H7 (cell line): Measurements from ENCODE around the gene MPZL2. TPM values are rescaled to one million over a fixed set of nuclear protein-coding genes. Genes with fewer than 3 reads are reported as not detected.

Source experiments
- DNase-seq: peaks from one replicate; pipeline ENCODE4 v3.0.0; 2012
- H3K27me3 ChIP-seq: 2 replicates; pipeline ENCODE4 v1.6.0; 2011; ENCODE audit warnings: mild to moderate bottlenecking, low read length; ENCODE audit not compliant: control insufficient read depth, insufficient read depth
- H3K36me3 ChIP-seq: replicated peaks from 2 replicates; pipeline ENCODE4 v1.5.1; 2011; ENCODE audit warnings: low read length; ENCODE audit not compliant: control insufficient read depth, insufficient read depth
- H3K4me3 ChIP-seq: 2 replicates; pipeline ENCODE4 v1.5.1; 2011; ENCODE audit warnings: low read depth, mild to moderate bottlenecking, control low read depth, low read length, moderate library complexity; ENCODE audit not compliant: insufficient read depth
- total RNA-seq: library from RNA; depleted of rRNA; stranded (reverse); fragments of >200 nt; shearing (Covaris generic); gene quantifications from 2 replicates; pipeline ENCODE4 v1.2.3, GENCODE V29; 2014

The MPZL2 gene
- total RNA-seq, 1 experiment from 2014 or later: 0.38 TPM

DNA sequence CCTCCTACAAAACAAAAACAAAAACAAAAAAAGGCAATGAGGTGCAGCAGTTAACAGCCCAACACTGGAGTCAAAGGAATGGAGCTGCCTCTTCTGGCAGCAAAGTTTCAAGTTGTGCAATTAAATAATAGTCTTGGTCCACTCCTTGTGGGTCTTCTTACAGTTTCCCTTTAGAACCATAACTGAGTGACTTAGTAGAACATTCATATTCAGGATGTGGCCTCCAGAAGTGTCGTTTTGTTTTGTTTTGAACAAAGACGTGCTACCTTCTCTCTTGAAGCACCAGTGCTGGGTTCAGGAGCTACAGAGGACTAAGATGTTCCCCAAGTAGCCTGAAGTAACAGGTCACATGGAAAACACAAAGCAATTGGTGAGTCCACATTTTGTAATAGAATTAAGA is 37.3 kb downstream of the MPZL2 start:
- H3K36me3 ChIP-seq: no peaks in the 10 kb centered on the region
- DNase-seq: no peak
- H3K27me3 ChIP-seq: no peaks in the 10 kb centered on the region

DNA sequence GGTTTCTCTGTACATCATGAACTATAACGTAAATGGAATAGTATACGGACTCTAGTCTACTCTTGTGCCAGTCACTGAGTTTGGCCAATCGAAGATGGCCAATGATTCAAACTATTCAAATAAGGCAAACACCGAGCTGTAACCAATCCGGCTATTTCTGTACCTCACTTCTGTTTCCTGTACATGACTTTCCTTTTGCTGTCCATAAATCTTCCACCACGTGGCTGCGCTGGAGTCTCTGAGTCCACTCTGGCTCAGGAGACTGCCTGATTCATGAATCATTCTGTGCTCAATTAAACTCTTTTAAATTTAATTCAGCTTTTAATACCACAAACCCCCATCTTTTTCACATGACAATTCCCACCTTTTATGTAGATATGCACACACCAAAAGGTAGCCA is 37.8 kb downstream of the MPZL2 start:
- no peak overlapping the region for H3K4me3 ChIP-seq
- no peaks in the 10 kb centered on the region for H3K36me3 ChIP-seq
- no peak for DNase-seq
- H3K27me3 ChIP-seq: no peaks in the 10 kb centered on the region

More for the DNA sequence above, 37.3 kb downstream of the MPZL2 start:
- H3K4me3 ChIP-seq: no peak overlapping the region

DNA sequence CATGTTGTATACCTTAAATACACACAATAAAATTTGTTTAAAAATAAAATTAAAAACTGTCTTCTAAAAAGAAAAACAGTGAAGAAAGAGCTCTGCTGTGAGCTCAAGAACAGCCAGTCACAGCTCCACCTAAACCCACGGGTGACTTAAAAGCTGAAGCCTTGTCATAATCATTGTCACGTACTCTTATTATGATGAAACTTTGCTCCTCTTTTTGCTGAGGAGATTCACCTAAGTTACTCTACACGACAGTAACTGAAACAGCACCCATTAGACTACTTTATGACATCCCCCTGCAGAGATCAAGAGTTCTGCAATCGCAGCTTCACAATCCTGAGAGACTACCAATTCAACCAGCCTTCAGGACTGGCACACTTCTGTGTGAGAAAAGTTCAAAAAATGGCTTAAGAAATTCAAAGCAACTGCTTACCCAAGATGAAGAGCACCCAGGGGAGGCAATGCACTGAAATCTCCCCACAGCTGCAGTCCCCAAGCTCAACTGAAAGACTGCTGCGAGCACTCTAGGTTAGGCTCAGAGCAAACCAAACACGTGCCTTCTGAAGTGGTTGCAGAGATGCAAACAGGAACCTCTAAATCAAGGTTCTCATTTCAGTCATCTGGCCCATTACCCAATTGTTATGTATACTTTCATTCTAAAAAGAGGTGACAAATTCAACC is 39.4 kb downstream of the MPZL2 start, which contains the start of gene JAML:
TSS of gene JAML (minus strand) at position 501 of the 678 bp plus-strand sequence. CDS start 10,145 bp downstream, outside the sequence.
- no peak for DNase-seq
- no peak within 1 kb of the TSS for H3K4me3 ChIP-seq
- no peaks in the 10 kb centered on the region for H3K27me3 ChIP-seq
- H3K36me3 ChIP-seq: no peaks in the 10 kb centered on the region

DNA sequence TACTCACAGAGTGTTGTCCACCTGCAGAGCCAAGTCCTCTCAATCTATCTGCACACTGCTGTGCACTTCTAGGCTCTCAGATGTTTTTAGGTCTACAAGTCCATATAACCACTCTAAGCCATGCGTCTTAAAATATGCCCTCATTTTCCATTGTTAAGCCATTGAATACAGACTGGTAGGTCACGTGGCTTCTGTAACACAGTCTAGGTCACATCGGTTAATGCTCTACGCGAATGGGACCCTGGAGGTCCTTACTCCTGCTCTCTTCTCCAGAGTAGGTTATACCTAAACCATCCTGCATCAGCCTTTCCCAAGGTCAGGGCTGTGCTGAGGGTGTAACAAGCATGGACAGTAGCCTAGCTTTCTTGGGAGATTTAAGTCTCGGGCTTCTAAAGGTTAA is 40.1 kb downstream of the MPZL2 start:
- DNase-seq: no peak
- Histone ChIP-seq H3K36me3 (no peaks in the 10 kb centered on the region), H3K27me3 (no peaks in the 10 kb centered on the region), H3K4me3 (no peak overlapping the region)

DNA sequence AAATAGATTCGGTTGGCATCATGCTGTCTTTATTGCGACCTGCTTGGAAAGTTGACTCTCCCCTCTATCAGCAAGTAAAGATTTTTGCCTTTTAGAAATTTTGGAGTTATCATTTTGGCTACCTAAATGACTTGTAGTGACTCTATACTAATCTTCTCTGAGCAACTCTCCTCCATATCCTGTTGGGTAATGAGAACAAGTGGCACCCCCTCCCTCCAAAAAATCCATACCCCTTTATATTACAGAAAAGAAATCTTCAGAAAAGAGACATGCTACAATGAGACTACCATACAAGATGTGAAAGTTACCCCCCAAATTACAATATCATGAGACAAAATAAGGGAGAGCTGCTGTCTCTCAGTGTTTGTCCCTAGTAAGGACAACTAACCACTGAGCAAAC is 40.5 kb downstream of the MPZL2 start:
- Histone ChIP-seq H3K36me3 (no peaks in the 10 kb centered on the region), H3K4me3 (no peak overlapping the region), H3K27me3 (no peaks in the 10 kb centered on the region)
- no peak for DNase-seq

DNA sequence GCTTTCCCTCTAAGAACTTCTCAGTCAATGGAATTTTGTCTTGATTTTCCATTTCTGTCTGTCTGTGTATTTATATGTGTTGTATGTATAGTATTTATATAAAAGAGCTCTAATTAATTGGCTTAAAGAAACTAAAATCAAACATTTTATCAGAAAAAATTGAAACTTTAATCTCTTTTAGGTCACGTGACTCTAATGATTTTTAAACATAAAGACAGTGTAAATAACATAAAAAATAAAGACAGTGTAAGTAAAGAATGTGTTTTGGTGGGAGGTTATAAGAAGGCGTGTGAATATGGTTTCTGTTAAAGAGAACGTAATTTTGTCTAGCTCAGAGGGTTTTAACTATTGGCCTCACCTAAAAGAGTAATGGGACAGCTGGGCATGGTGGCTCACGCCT is 41.7 kb downstream of the MPZL2 start:
- Histone ChIP-seq H3K36me3 (no peaks in the 10 kb centered on the region), H3K4me3 (no peak overlapping the region), H3K27me3 (no peaks in the 10 kb centered on the region)
- no peak for DNase-seq

DNA sequence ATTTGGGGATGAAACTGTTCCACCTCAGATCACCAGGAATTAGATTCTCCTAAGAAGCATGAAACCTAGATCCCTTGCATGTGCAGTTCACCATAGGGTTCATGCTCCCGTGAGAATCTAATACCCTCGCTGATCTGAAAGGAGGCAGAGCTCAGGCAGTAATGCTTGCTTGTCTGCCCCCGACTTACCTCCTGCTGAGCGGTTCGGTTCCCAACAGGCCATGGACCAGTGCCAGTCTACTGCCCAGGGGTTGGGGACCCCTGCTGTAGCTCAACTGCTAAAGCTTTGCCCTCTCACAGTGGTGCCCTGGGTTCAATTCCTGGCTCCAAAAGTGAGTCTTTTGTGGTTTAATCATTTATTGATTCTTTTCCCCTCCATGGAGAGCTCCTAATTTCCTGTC is 42.7 kb downstream of the MPZL2 start:
- DNase-seq: no peak
- no peaks in the 10 kb centered on the region for H3K27me3 ChIP-seq
- no peak overlapping the region for H3K4me3 ChIP-seq
- H3K36me3 ChIP-seq: no peaks in the 10 kb centered on the region

DNA sequence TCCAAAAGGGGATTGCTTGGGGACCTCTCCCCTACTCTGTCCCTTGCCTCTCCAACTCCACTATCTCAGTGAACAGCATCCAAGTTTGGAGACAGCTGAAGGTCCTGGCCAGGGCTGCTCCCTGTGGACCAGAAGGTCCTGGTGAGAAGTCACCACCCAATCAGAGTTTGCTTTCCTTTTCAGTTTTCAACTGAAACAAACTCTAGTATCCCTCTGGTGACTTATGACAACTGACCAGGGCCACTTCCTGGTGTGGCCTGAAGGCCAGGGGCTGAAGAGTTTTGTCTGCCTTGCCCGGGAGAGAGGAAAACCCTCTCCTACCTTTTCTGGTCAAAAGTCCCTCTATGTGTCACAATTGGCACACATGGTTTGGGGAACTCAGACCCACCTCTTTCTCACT is 44.4 kb downstream of the MPZL2 start:
- DNase-seq: no peak
- no peaks in the 10 kb centered on the region for H3K27me3 ChIP-seq

DNA sequence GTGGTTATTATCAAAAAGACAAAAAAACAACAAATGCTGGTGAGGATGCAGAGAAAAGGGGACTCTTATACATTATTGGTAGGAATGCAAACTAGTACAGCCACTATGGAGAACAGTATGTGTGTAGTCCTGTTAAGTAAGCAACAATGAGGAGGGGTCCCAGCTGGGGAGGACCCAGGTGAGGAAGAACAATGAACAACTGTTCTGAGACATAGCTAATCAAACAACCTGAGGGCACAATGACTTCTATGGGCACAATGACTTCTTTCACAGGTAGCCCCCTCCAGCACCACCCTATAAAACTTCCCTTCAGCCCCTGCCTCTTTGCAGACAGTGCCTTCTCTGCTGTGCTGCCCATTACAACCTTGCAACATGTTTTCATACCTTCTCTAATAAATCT is 44.9 kb downstream of the MPZL2 start:
- H3K27me3 ChIP-seq: no peaks in the 10 kb centered on the region

More for the DNA sequence above, 44.4 kb downstream of the MPZL2 start:
- H3K36me3 ChIP-seq: no peaks in the 10 kb centered on the region
- no peak overlapping the region for H3K4me3 ChIP-seq

DNA sequence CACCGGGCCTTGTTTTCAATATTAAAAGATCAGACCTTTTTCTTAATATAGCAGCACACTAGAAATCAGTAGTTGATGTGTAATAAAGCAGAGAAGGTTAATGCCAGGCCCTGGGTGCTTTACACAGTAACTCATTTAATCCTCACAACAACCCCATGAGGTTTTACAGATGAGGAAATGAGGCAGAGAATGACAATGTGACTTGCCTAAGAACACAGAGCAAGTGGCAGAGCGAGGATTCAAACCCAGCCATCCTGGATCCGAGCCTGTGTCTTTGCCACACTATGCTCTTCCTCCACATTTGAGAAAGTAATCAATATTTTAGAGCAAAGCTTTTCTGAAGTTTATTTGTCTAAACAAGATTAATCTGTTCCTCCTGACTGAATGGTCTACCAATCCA is 46.5 kb downstream of the MPZL2 start:
- Histone ChIP-seq H3K36me3 (no peaks in the 10 kb centered on the region), H3K4me3 (no peak overlapping the region), H3K27me3 (no peaks in the 10 kb centered on the region)
- DNase-seq: no peak

More for the DNA sequence above, 44.9 kb downstream of the MPZL2 start:
- Histone ChIP-seq H3K4me3 (no peak overlapping the region), H3K36me3 (no peaks in the 10 kb centered on the region)
- DNase-seq: no peak

DNA sequence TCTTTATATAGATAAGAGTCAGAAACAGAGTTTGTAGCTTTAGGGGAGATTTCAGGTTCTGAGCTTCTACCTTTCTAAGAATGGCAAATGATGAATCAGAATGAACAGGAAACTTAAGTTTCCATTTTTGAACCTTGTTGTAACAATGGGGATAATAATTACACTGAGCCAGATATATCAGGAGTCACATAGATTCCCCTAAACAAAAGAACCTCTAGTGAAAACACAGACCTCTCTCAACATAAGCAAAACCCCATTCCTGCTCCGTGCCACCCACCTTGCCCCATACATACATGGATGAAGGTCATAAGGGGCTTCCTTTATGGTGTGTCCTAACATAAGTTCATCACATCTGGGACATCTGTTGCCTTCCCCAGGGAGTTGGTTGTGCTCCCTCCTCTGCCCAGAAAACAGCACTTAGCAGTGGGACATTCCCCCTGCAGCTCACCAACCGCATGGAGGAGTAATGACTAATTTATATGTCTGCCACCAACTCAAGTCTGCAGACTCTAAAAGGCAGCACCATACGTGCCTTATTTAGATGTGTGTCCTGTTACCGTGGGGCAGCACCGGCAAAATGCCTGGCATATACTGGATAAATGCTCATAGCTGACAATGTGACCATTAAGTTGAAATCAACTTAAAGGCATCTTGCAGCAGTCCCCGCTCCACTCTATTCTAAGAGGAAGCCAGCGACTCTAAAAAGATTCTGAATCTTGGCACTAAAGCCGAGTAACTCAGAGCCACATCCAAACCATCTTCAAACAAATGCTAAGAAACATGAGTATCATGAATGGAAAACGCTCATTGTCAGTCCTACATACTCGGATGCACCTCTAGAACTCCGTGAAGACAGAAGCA is 47.2 kb downstream of the MPZL2 start:
- no peaks in the 10 kb centered on the region for H3K27me3 ChIP-seq
- no peak overlapping the region for H3K4me3 ChIP-seq
- DNase-seq: no peak
- no peaks in the 10 kb centered on the region for H3K36me3 ChIP-seq

DNA sequence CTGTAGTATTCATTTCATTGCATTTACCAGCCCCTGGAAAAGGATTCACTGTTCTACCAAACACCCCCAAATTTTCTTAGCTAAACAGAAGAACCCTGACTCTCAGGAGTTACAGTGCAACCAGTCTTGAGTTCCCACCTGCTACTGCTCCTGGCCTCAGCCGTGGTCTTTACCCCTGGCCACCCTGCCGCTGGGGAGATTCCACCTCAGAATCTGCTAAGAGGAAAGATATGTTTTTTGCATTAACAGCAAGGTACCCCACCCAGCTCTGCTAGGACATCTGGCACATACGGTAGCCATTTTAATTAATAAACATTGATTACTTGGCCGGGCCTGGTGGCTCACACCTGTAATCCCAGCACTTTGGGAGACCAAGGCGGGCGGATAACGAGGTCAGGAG is 48.3 kb downstream of the MPZL2 start:
- H3K36me3 ChIP-seq: no peaks in the 10 kb centered on the region
- no peaks in the 10 kb centered on the region for H3K27me3 ChIP-seq
- H3K4me3 ChIP-seq: no peak overlapping the region
- DNase-seq: no peak

DNA sequence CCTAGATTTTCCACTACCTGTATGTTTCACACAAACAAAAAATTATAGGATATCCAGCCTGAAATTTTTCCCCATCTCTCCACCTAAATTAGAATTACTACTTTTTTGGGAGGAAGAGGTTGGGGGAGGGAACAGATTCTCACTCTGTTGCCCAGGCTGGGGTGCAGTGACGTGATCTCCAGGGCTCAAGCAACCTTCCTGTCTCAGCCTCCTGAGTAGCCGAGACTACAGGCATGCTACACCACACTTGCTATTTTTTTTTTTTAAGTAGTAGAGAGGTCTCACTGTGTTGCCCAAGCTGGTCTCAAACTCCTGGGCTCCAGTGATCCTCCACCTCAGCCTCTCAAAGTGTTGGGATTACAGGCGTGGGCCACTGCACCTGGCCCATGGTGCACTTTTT is 48.8 kb downstream of the MPZL2 start:
- Histone ChIP-seq H3K36me3 (no peaks in the 10 kb centered on the region), H3K27me3 (no peaks in the 10 kb centered on the region), H3K4me3 (no peak overlapping the region)
- DNase-seq: no peak

DNA sequence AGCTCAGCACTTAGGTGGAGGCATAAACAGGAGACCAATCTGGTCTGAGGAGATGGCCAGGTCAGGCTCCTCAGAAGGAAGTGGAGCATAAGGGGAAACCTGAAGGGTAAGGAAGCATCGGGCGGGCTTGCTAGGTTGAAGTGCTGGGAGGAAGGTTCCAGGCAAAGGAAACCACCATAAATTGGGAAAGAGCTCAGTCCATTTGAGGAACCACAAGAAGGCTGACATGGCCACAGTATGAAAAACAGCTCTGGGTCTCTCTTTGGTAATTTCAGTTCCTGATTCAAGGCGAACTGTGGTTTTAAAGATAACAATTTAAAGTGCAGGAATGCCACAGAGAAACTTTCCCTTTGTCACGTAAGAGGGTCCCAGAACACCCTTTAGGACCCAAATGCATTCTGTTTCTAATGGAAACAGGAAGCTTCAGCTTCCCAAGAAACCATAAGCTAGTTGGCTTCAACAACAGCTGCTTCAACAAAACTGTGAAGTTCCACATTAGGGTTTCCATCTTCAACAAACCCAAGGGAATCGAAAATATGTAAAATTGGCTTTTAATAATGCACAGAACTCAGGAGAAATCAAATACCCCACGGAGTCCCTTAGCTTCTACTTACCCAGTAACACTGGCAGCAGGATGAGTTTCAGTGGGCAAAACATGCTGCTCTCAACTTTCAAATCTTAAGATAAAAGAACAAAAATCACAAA is 49.7 kb downstream of the MPZL2 start:
- H3K4me3 ChIP-seq: no peak overlapping the region
- DNase-seq: no peak
- no peaks in the 10 kb centered on the region for H3K36me3 ChIP-seq
- no peaks in the 10 kb centered on the region for H3K27me3 ChIP-seq

DNA sequence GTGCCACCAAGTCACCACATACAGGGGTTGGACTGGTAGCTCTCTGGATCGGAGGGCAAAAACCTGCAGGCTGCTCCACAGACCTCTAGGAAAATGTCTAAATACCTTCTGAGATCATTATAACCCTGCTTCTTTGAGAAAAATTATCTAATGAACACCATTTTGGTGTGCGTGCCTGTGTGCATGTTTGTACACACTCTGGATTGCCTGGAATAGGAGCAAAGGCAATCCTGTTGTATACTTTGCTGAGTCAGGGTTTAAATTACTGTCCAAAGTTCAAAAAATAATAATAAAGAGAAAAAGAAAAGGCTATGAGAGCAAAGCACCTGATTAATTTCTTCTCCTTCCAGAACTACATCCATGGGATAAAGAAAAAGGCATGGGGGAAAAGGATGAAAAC is 50.3 kb downstream of the MPZL2 start:
- Histone ChIP-seq H3K27me3 (no peaks in the 10 kb centered on the region), H3K4me3 (no peak overlapping the region), H3K36me3 (no peaks in the 10 kb centered on the region)
- no peak for DNase-seq
